Measurements from ENCODE around the gene ABCC10.

- no peak for TF ChIP-seq POLR2A (IDR thresholded peaks at IDR 0.05)
- no peak for TF ChIP-seq CTCF (IDR thresholded peaks at IDR 0.05)
Observed at GRCh38 chr6:43447604-43448003, 20.3 kb downstream of the ABCC10 start.

All from Peyer's patch (tissue), 4 donors.